ENCODE measurements around the gene SLC6A9.
A peak's percentile ranks its signal among the peaks of the same experiment; 100 is the strongest.

The SLC6A9 gene

GRCh38 chr1:44002165-44002564 is 29.1 kb downstream of the SLC6A9 start:
- no peak for DNase-seq (ENCODE audit: low read depth in 2 of 2)

- no peak for DNase-seq (ENCODE audit: low read depth in 2 of 2)
Measured at GRCh38 chr1:44000122-44000665, 31.1 kb downstream of the SLC6A9 start.

DNA sequence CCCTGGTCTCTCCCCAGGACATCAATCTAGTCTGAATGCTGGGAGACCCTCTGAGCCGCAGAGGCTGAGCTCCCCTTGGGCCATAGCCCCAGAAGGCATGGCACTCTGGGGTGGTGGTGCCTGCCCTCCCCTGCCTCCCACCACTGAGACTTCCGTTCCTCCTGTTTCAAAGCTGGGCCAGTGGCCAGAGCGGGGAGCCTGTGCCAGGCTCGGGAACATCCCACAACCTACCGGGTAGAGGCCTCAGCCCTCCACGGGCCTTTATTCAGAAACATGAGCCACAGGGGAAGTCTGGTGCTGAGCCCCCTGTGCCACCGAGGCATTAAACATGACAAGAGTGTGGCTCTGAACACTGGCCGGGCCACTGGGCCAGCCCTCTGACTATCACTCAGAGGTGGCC is 31.8 kb downstream of the SLC6A9 start:
- no peak for DNase-seq (ENCODE audit: low read depth in 2 of 2)

DNA sequence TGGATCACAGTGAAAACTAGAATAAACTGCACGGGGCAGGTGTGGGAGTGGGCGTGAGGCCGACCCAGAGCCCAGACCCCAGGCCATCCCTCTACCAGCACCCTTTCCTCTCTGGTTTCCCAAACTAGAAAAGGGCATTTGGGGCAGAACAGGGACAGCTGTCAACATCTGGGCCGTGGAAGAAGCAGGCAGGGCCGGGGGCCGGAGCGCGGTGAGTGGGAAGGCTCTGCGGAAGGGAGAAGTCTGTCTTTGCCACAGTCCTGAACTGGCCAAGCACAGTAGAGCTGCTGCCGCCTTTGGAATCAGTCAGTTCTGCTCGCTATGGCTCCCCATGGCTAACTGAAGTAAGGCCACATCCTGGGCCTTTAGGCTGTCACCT is 33.3 kb downstream of the SLC6A9 start:
- no peak for DNase-seq (ENCODE audit: low read depth in 2 of 2)

DNA sequence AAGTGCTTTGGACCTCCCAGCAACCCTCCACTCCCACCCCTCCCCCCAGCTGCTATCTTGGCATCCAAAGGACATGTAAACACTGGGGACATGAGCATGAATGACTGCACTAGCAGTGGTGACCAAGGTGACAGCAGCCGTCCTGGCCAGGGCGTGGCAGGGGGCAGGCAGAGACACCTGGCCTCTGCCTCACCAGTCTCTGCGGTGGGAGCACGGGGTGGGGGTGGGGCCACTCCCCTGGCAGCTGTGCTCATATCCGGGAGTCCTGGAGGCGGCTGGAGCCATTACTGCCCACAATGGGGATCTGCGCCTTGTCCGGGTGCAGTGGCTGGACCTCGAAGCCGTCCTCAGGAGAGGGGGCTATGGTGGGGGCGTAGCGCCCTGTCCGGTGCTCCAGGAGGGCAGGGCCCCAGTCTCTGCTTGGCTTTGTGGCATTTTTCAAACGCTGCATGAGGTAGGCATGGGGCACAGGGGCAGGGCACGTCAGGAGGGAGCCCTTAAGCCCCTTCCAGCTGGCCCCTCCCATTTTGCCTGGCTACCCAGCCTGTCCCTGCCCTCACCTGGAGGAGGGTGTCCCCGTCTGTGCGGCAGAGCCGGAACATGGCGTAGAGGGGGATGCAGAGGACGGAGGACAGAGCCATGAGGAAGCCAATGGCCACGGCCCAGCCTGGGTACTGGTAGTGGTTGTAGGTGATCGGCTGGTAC is 33.8 kb downstream of the SLC6A9 start:
- DNase-seq (ENCODE audit: low read depth in 2 of 2): no peak

GRCh38 chr1:43996733-43997115 is 34.5 kb downstream of the SLC6A9 start:
- no peak for DNase-seq (ENCODE audit: low read depth in 2 of 2)

DNA sequence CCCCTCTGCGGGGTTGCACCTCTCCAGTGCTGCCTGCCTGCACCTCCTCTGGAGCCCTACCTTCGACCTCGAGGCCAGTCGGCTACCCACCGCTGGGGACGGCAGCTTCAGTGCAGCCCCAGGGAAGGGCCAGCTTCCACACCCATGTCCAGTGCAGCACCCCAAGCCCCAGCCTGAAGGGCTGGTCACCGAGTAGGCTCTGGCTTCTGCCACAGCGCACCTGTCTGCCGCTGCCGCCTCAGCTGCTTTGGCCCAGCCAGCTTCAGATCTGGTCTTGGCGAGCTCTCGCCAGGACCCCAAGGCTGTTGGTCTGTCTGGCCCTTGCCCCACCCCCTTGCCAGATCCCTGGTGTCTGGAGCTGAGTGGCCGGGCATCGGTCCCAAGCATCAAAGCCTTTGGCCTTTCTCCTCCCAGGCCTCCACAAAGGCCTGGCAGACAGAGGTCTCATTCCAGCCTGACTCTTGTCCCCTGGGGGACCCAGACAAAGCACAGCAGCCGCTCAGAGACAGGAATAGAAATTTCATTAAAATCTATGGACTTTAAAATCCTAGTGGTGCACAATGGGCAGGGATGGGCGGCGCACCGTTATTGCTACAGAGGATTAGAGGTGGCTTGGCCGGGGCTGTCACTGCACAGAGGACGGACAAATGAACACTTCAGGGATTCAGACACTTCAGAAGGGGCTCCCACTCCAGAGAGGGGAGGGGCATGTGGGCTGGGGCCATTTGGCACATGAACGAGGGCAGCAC is 35.1 kb downstream of the SLC6A9 start:
- DNase-seq (ENCODE audit: low read depth in 2 of 2): no peak

DNA sequence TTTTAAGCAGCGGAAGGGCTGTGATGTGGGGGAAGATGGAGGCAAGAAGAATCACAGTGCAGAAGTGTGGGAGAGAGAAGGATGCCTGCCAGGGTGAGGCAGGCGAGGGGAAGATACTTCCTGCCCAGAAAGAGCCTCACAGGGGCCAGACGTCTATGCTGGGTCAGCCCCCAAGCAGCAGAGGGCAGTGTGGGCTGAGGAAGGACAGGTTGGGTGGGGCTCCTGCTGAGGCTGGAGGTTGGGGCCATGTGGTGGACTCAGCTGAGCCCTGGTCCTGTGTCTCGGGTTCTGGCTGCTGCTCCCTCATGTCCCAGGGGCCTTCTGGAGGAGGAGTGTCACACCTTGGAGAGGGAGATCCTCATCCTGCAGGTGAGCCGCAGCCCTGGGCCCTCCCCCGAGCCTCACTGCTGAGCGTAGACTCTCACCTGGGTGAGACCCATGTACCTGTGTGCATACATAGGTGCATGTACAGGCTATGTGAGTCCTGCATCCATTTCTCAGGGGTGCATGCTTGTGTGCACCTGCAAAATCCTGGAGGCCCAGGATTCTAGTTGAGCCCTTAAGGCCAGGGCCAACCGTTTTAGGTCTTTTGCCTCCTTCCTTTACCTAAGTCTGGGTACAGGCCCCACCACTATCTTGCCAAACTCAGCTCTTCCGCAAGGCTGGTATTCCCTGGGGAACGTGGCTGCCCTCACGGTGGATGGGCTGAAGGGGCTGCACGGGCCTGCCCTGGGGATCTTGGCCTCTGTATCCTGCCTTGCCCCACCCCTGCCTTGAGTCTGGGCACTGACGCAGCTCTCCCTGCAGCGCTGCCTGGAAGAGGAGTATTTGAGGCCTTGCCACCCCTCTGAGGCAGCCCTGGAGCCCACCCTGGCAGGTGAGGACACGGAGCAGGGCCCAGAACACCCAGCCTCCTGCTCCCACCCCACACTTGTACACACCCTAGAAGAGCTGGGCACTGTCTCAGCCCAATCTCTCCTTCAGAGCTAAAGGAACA is 36.2 kb downstream of the SLC6A9 start:
- DNase-seq (ENCODE audit: low read depth in 2 of 2): no peak

- DNase-seq (ENCODE audit: low read depth in 2 of 2): no peak
Measured at GRCh38 chr1:43994071-43994470, 37.2 kb downstream of the SLC6A9 start.

GRCh38 chr1:43993206-43993914 is 37.9 kb downstream of the SLC6A9 start:
- no peak for DNase-seq (ENCODE audit: low read depth in 2 of 2)

- DNase-seq (ENCODE audit: low read depth in 2 of 2): no peak
Measured at GRCh38 chr1:43992232-43992995, 38.8 kb downstream of the SLC6A9 start.

DNA sequence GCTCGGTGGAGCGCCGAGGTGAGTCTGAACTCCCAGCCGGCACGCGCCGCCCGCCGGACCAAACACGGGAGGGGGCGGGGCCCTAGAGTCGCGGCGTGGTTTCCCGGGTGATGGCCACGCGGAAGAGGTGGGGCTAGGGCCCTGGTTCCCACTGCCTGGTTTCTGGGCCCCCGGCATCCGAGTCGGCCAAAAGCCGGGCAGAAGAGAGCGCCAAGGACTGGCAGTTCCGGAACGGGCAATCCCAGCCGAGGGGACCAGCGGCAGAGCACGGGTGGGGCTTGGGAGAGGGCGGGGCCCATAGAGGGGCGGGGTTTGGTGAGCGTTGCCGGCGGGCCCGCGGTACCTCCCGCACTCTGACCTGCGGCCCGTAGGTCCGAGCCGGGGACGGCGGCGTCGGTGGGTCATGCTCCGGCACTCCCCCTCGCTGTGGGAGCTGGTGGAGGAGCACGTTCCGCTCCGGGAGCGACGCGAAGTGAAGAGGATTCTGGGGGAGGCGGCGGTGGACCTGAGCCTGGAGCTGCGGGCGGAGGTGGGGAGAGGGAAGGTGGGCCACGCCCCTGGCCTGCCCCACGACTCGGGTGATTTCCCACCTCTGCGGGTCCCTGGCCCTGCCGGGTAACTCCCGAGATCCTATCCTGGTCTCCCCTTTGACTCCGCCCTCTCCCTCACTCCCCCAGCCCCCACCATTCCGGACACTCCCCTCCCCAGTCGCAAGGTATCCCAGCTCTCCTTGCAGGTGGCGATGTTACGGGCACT is 39.6 kb downstream of the SLC6A9 start, which contains the start of gene CCDC24:
CCDC24 (plus strand) TSS at position 124 of the 756 bp plus-strand sequence; CDS start at position 404, 280 bp downstream.
- peak; percentile 60 to 76 for DNase-seq (ENCODE audit: low read depth in 2 of 2)

- DNase-seq (ENCODE audit: low read depth in 2 of 2): no peak
Measured at GRCh38 chr1:43991200-43991475, 40.1 kb downstream of the SLC6A9 start.

DNA sequence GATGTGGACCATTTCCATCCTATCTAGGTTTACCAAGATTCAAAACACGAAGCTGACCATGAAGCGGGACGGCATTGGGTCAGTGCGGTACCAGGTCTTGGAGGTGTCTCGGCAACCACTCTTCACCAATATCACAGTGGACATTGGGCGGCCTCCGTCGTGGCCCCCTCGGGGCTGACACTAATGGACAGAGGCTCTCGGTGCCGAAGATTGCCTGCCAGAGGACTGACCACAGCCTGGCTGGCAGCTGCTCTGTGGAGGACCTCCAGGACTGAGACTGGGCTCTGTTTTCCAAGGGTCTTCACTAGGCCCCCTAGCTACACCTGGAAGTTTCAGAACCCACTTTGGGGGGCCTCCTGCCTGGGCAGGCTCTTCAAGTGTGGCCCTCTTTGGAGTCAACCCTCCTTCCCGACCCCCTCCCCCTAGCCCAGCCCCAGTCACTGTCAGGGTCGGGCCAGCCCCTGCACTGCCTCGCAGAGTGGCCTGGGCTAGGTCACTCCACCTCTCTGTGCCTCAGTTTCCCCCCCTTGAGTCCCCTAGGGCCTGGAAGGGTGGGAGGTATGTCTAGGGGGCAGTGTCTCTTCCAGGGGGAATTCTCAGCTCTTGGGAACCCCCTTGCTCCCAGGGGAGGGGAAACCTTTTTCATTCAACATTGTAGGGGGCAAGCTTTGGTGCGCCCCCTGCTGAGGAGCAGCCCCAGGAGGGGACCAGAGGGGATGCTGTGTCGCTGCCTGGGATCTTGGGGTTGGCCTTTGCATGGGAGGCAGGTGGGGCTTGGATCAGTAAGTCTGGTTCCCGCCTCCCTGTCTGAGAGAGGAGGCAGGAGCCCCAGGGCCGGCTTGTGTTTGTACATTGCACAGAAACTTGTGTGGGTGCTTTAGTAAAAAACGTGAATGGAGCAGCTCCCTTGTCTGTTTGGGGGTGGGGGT is 40.7 kb downstream of the SLC6A9 start:
- DNase-seq (ENCODE audit: low read depth in 2 of 2): no peak

DNA sequence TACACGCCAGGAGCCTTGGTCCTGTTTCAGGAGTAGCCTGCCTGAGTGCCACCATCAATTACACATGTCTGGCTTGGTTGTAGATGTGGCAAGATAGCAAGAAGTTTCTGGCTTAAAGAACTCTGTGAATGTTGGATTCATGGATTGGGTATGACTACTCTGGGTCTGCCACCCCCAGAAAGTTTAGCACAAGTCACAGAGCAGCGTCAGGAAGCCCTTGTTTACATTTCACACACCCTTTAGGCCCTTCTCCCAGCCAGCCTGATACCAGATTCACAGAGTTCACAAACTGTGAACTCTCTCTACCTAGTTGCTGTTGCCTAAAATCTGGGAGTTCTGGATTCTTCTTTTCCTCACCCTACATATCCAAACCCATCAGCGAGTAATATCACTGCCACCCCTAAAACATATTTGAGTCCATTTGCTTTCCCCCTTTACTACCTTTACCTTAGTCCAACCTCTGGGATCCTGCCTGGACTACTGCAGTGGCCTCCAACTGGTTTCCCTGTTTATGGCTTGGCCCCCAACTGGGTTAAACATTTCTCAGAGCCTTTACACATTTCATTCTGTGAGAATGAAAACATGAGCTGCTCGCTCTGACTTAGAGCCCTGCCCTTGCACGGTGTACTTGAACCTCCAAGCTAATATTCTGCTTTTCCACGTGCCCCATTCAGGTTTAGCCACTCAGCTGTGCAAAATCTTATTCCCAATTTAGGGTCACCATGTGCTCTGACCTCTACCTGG is 43.9 kb downstream of the SLC6A9 start:
- DNase-seq (ENCODE audit: low read depth in 2 of 2): no peak

- no peak for DNase-seq (ENCODE audit: low read depth in 2 of 2)
Measured at GRCh38 chr1:43986712-43987111, 44.5 kb downstream of the SLC6A9 start.

DNA sequence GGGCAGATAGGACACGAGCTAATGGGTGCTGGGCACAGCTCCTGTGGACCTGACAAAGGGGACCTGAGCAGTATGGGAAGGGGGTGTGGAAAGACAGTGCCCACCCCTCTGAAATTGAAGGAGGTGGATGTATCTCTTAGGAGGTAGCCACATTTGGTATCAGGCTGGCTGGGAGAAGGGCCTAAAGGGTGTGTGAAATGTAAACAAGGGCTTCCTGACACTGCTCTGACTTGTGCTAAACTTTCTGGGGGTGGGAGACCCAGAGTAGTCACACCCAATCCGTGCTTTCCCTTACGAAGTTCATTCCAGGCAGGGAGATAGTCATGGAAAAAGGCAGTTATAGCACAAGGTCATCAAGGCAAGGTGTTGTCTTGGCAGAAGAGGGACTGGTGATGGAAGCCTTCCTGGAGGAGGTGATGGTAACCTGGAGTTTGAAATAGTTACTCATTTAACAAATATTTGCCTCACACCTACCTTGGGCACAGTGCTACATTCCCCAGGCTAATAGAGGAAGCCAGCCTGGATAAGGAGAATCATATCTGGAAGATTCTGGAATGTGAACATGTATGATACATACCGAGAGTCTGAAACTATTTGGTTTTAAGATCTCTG is 45.2 kb downstream of the SLC6A9 start:
- DNase-seq (ENCODE audit: low read depth in 2 of 2): no peak

DNA sequence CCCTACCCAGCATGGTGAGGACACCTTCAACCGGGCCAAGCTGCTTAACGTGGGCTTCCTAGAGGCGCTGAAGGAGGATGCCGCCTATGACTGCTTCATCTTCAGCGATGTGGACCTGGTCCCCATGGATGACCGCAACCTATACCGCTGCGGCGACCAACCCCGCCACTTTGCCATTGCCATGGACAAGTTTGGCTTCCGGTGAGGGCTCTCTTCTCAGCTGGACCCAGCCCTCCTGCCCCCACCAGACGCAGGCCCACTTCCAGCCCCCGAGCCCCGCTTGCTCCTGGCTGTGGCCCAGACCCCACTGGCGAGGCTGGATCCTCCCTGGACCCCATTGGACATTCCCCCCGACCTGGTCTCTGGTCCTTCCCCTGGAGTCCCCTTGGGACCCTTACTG is 46.4 kb downstream of the SLC6A9 start:
- DNase-seq (ENCODE audit: low read depth in 2 of 2): no peak
